Osteocyte (in vitro differentiated cells): Measurements from ENCODE around the gene ZNF836. TPM values are rescaled to one million over a fixed set of nuclear protein-coding genes. Genes with fewer than 3 reads are reported as not detected.
A peak's percentile ranks its signal among the peaks of the same experiment; 100 is the strongest.

Experiments used
- DNase-seq: peaks from one replicate; pipeline ENCODE4 v3.0.0; 2021; ENCODE audit warnings: mixed read lengths; ENCODE audit not compliant: unreplicated experiment; ENCODE audit errors: extremely low spot score
- H3K27ac Mint-ChIP-seq: one replicate; pipeline ENCODE4 v1.8.0; 2021; ENCODE audit warnings: mild to moderate bottlenecking, mixed read lengths; ENCODE audit not compliant: unreplicated experiment
- H3K27me3 Mint-ChIP-seq: one replicate; pipeline ENCODE4 v1.8.0; 2021; ENCODE audit warnings: mixed read lengths; ENCODE audit not compliant: unreplicated experiment
- H3K36me3 Mint-ChIP-seq: one replicate; pipeline ENCODE4 v1.8.0; 2021; ENCODE audit warnings: mixed read lengths; ENCODE audit not compliant: unreplicated experiment
- H3K4me1 Mint-ChIP-seq: one replicate; pipeline ENCODE4 v1.8.0; 2021; ENCODE audit warnings: mixed read lengths; ENCODE audit not compliant: unreplicated experiment
- H3K4me3 Mint-ChIP-seq: one replicate; pipeline ENCODE4 v1.8.0; 2021; ENCODE audit warnings: mild to moderate bottlenecking, moderate library complexity, mixed read lengths; ENCODE audit not compliant: unreplicated experiment
- H3K9me3 Mint-ChIP-seq: one replicate; pipeline ENCODE4 v1.8.0; 2021; ENCODE audit warnings: mixed read lengths; ENCODE audit not compliant: unreplicated experiment
- CTCF ChIP-seq: fragments of 200-600 bp; sonication (generic); IDR thresholded peaks from 2 replicates; pipeline ENCODE4 v1.5.0; 2021; ENCODE audit warnings: antibody characterized with exemption, mild to moderate bottlenecking, moderate library complexity
- total RNA-seq: library from RNA; stranded (reverse); gene quantifications from 2 replicates; pipeline ENCODE4 v1.2.1, GENCODE V29; 2021

Gene ZNF836
- total RNA-seq, 1 donor from 2014 or later, result 19.1 TPM

GRCh38 chr19:52139252-52140031, 32.0 kb downstream of the ZNF836 start, which contains the start of gene ZNF616:
Gene ZNF616 (minus strand): TSS chr19:52139938. CDS start chr19:52130512, 9,426 bp downstream.
- H3K4me3 Mint-ChIP-seq, result peak within 1 kb of the TSS; percentile 96
- H3K36me3 Mint-ChIP-seq, result peaks cover 30% of the 10 kb centered on the region
- peak; percentile 88 for TF ChIP-seq CTCF
- peak; percentile 99 for DNase-seq
- H3K27me3 Mint-ChIP-seq, result no peaks in the 10 kb centered on the region
- H3K27ac Mint-ChIP-seq, result peak within 1 kb of the TSS; percentile 99
- peaks cover 21% of the 10 kb centered on the region for H3K9me3 Mint-ChIP-seq
- H3K4me1 Mint-ChIP-seq, result peaks cover 19% of the 10 kb centered on the region

GRCh38 chr19:52138983-52139251, 32.5 kb downstream of the ZNF836 start:
- Mint-ChIP-seq H3K36me3 (peaks cover 35% of the 10 kb centered on the region), H3K4me3 (peak overlapping the region; percentile 96), H3K27me3 (no peaks in the 10 kb centered on the region), H3K4me1 (peaks cover 19% of the 10 kb centered on the region), H3K27ac (peak overlapping the region; percentile 99), H3K9me3 (peaks cover 24% of the 10 kb centered on the region)
- DNase-seq, result no peak
- no peak for TF ChIP-seq CTCF

- peak overlapping the region; percentile 96 for H3K4me3 Mint-ChIP-seq
- H3K36me3 Mint-ChIP-seq, result peaks cover 37% of the 10 kb centered on the region
- H3K27ac Mint-ChIP-seq, result peak overlapping the region; percentile 99
- peaks cover 27% of the 10 kb centered on the region for H3K9me3 Mint-ChIP-seq
- H3K4me1 Mint-ChIP-seq, result peaks cover 19% of the 10 kb centered on the region
- TF ChIP-seq CTCF, result no peak
- no peak for DNase-seq
- no peaks in the 10 kb centered on the region for H3K27me3 Mint-ChIP-seq
Observed at GRCh38 chr19:52138278-52138982, 33.0 kb downstream of the ZNF836 start.

GRCh38 chr19:52120286-52120685, 51.1 kb downstream of the ZNF836 start:
- Mint-ChIP-seq H3K36me3 (peaks cover 91% of the 10 kb centered on the region), H3K4me3 (no peak overlapping the region), H3K4me1 (no peaks in the 10 kb centered on the region), H3K27ac (no peak overlapping the region), H3K9me3 (peaks cover 65% of the 10 kb centered on the region), H3K27me3 (no peaks in the 10 kb centered on the region)
- DNase-seq, result no peak
- TF ChIP-seq CTCF, result no peak

- no peaks in the 10 kb centered on the region for H3K27me3 Mint-ChIP-seq
- H3K4me1 Mint-ChIP-seq, result no peaks in the 10 kb centered on the region
- H3K27ac Mint-ChIP-seq, result no peak overlapping the region
- no peak overlapping the region for H3K4me3 Mint-ChIP-seq
- peaks cover 78% of the 10 kb centered on the region for H3K9me3 Mint-ChIP-seq
- peaks cover 72% of the 10 kb centered on the region for H3K36me3 Mint-ChIP-seq
- no peak for TF ChIP-seq CTCF
- no peak for DNase-seq
Observed at GRCh38 chr19:52115526-52116053, 55.8 kb downstream of the ZNF836 start.
